ENCODE data around the gene FARS2. TPM values are rescaled to one million over a fixed set of nuclear protein-coding genes. Genes with fewer than 3 reads are reported as not detected.

FARS2 gene
- polyA plus RNA-seq, 1 donor from 2014 or later = 11.9 TPM

DNA sequence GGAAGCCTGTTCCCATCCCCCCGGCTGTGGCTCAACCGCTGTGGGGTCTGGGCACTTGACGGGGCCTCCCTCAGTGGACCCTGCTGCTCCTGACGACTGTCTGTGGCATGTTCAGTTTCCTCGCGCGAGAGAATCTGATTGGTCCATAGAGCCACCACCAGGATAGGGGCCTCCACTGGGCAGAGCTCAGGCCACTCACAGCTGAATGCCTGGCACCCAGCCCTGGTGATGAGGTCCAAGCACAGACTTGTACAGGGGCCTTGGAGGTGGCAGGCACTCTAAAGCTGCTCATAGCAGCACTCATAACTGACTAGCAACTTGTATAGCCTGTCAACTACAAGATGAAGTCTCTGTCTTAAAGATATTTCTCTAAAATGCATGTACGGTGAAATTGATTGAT, 377.4 kb downstream of the FARS2 start (continued):
- TF ChIP-seq EP300 (conservative IDR thresholded peaks at IDR 0.05; ENCODE audit: poor library complexity, severe bottlenecking) = no peak
- no peak for TF ChIP-seq EZH2 (IDR thresholded peaks at IDR 0.05; ENCODE audit: borderline replicate concordance, insufficient read depth, low read length, poor library complexity, severe bottlenecking)

DNA sequence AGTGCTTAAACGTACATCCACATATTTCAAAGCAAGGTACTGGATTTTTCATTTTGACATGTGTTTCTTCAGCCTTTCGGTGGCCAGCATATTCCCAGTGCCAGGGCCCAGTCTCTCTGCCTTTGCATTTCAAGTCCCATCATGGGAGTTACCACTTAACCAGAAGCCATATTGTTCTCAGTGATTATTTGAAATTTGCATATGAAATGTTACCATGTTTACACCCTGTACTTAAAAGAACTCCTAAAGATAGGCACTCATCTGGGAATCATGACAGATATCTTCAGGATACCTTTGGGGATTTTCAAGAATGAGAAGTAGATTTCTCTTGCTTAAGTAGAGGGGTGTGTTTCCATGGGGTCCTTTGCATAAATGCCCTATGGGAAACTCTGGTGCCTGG, 377.9 kb downstream of the FARS2 start:
- no peaks in the 10 kb centered on the region for H3K9me3 ChIP-seq (ENCODE audit: low read length)
- no peaks in the 10 kb centered on the region for H3K27me3 ChIP-seq (ENCODE audit: insufficient read depth, low read depth, low read length)
- H3K9ac ChIP-seq (ENCODE audit: low read length) = no peak overlapping the region
- H3K36me3 ChIP-seq (ENCODE audit: insufficient read depth, low read length) = no peaks in the 10 kb centered on the region
- no peak overlapping the region for H3K4me2 ChIP-seq (ENCODE audit: low read length)
- no peak overlapping the region for H3K27ac ChIP-seq (ENCODE audit: low read length)
- no peak overlapping the region for H2AFZ ChIP-seq (ENCODE audit: low read depth, low read length)
- H4K20me1 ChIP-seq (ENCODE audit: insufficient read depth) = no peaks in the 10 kb centered on the region
- H3K79me2 ChIP-seq (replicated peaks; ENCODE audit: insufficient read depth, low read length) = no peaks in the 10 kb centered on the region
- no peak for TF ChIP-seq EP300 (conservative IDR thresholded peaks at IDR 0.05; ENCODE audit: poor library complexity, severe bottlenecking)
- TF ChIP-seq, protein P1, sequence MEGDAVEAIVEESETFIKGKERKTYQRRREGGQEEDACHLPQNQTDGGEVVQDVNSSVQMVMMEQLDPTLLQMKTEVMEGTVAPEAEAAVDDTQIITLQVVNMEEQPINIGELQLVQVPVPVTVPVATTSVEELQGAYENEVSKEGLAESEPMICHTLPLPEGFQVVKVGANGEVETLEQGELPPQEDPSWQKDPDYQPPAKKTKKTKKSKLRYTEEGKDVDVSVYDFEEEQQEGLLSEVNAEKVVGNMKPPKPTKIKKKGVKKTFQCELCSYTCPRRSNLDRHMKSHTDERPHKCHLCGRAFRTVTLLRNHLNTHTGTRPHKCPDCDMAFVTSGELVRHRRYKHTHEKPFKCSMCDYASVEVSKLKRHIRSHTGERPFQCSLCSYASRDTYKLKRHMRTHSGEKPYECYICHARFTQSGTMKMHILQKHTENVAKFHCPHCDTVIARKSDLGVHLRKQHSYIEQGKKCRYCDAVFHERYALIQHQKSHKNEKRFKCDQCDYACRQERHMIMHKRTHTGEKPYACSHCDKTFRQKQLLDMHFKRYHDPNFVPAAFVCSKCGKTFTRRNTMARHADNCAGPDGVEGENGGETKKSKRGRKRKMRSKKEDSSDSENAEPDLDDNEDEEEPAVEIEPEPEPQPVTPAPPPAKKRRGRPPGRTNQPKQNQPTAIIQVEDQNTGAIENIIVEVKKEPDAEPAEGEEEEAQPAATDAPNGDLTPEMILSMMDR (IDR thresholded peaks at IDR 0.05; ENCODE audit: poor library complexity, severe bottlenecking) = no peak
- TF ChIP-seq TAF1 (IDR thresholded peaks at IDR 0.05; ENCODE audit: low read depth) = no peak
- TF ChIP-seq MXI1 (conservative IDR thresholded peaks at IDR 0.05; ENCODE audit: poor library complexity, severe bottlenecking) = no peak
- no peak for TF ChIP-seq RAD21 (conservative IDR thresholded peaks at IDR 0.05)
- no peak for TF ChIP-seq EZH2 (IDR thresholded peaks at IDR 0.05; ENCODE audit: borderline replicate concordance, insufficient read depth, low read length, poor library complexity, severe bottlenecking)
- no peak for TF ChIP-seq POLR2AphosphoS5 (IDR thresholded peaks at IDR 0.05)
- no peak for TF ChIP-seq SMC3 (conservative IDR thresholded peaks at IDR 0.05; ENCODE audit: poor library complexity)
- no peak overlapping the region for H3K4me3 ChIP-seq (ENCODE audit: low read length)
- no peaks in the 10 kb centered on the region for H3K9me2 ChIP-seq (ENCODE audit: insufficient read depth, low read length)
- no peaks in the 10 kb centered on the region for H3F3A ChIP-seq (ENCODE audit: insufficient read depth, low read length, poor library complexity, severe bottlenecking)

DNA sequence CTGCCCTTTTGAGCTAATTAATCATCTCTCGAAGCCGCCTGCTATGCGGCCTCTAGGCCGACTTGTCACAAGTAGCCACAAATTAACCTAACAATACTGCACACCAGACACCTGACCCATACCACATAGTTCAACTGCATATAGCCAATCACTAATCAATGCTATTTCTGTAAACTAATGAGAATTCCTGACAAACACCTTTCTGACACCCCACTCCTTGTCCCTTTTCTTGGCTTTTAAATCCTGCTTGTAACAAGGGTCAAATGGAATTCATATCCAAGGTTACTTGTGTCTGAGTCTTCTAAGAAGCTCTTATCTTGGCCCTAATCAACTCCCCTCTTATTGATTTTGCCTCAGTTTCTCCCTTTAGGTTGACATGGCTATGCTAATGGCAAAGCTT, 379.3 kb downstream of the FARS2 start:
- no peak overlapping the region for H3K4me2 ChIP-seq (ENCODE audit: low read length)
- H2AFZ ChIP-seq (ENCODE audit: low read depth, low read length) = no peak overlapping the region
- no peaks in the 10 kb centered on the region for H3K79me2 ChIP-seq (replicated peaks; ENCODE audit: insufficient read depth, low read length)
- TF ChIP-seq, protein P2, sequence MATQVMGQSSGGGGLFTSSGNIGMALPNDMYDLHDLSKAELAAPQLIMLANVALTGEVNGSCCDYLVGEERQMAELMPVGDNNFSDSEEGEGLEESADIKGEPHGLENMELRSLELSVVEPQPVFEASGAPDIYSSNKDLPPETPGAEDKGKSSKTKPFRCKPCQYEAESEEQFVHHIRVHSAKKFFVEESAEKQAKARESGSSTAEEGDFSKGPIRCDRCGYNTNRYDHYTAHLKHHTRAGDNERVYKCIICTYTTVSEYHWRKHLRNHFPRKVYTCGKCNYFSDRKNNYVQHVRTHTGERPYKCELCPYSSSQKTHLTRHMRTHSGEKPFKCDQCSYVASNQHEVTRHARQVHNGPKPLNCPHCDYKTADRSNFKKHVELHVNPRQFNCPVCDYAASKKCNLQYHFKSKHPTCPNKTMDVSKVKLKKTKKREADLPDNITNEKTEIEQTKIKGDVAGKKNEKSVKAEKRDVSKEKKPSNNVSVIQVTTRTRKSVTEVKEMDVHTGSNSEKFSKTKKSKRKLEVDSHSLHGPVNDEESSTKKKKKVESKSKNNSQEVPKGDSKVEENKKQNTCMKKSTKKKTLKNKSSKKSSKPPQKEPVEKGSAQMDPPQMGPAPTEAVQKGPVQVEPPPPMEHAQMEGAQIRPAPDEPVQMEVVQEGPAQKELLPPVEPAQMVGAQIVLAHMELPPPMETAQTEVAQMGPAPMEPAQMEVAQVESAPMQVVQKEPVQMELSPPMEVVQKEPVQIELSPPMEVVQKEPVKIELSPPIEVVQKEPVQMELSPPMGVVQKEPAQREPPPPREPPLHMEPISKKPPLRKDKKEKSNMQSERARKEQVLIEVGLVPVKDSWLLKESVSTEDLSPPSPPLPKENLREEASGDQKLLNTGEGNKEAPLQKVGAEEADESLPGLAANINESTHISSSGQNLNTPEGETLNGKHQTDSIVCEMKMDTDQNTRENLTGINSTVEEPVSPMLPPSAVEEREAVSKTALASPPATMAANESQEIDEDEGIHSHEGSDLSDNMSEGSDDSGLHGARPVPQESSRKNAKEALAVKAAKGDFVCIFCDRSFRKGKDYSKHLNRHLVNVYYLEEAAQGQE (IDR thresholded peaks at IDR 0.05; ENCODE audit: borderline replicate concordance) = no peak
- TF ChIP-seq RAD21 (conservative IDR thresholded peaks at IDR 0.05) (no peak), MXI1 (conservative IDR thresholded peaks at IDR 0.05; ENCODE audit: poor library complexity, severe bottlenecking) (no peak), TAF1 (IDR thresholded peaks at IDR 0.05; ENCODE audit: low read depth) (no peak), SMC3 (conservative IDR thresholded peaks at IDR 0.05; ENCODE audit: poor library complexity) (no peak), EZH2 (IDR thresholded peaks at IDR 0.05; ENCODE audit: borderline replicate concordance, insufficient read depth, low read length, poor library complexity, severe bottlenecking) (no peak), POLR2AphosphoS5 (IDR thresholded peaks at IDR 0.05) (no peak), EP300 (conservative IDR thresholded peaks at IDR 0.05; ENCODE audit: poor library complexity, severe bottlenecking) (no peak)
- TF ChIP-seq, protein P1 (IDR thresholded peaks at IDR 0.05; ENCODE audit: poor library complexity, severe bottlenecking) = no peak
- H4K20me1 ChIP-seq (ENCODE audit: insufficient read depth) = no peaks in the 10 kb centered on the region
- no peaks in the 10 kb centered on the region for H3K9me3 ChIP-seq (ENCODE audit: low read length)
- H3K9me2 ChIP-seq (ENCODE audit: insufficient read depth, low read length) = no peaks in the 10 kb centered on the region
- H3K27ac ChIP-seq (ENCODE audit: low read length) = no peak overlapping the region
- no peaks in the 10 kb centered on the region for H3K27me3 ChIP-seq (ENCODE audit: insufficient read depth, low read depth, low read length)
- H3F3A ChIP-seq (ENCODE audit: insufficient read depth, low read length, poor library complexity, severe bottlenecking) = no peaks in the 10 kb centered on the region
- H3K4me3 ChIP-seq (ENCODE audit: low read length) = no peak overlapping the region
- H3K36me3 ChIP-seq (ENCODE audit: insufficient read depth, low read length) = no peaks in the 10 kb centered on the region
- H3K9ac ChIP-seq (ENCODE audit: low read length) = no peak overlapping the region
